Activated T-helper 17 cell treated with anti-CD3 and anti-CD28 coated beads, Interleukin-2, amount 50 U/mL, for 72 hours (primary cell): Measurements from ENCODE around the gene WNT2. TPM values are rescaled to one million over a fixed set of nuclear protein-coding genes. Genes with fewer than 3 reads are reported as not detected.
"Not testable (repeated sequence)": the region's sequence is repeated elsewhere in the genome, so short reads cannot be mapped to it uniquely, and the experiment has no call there.

Source experiments
- ATAC-seq: fragments of 150-1000 bp; cut with Tn5 transposase; replicated peaks from 2 replicates; pipeline ENCODE4 v1.10.0; 2021; ENCODE audit warnings: mild to moderate bottlenecking, moderate library complexity
- H3K27ac Mint-ChIP-seq: one replicate; pipeline ENCODE4 v1.8.0; 2022; ENCODE audit warnings: mixed read lengths
- H3K27me3 Mint-ChIP-seq: one replicate; pipeline ENCODE4 v1.8.0; 2022; ENCODE audit warnings: mixed read lengths
- H3K36me3 Mint-ChIP-seq: one replicate; pipeline ENCODE4 v1.8.0; 2022; ENCODE audit warnings: low read depth, mild to moderate bottlenecking, mixed read lengths
- H3K4me1 Mint-ChIP-seq: one replicate; pipeline ENCODE4 v1.8.0; 2022; ENCODE audit warnings: mixed read lengths
- H3K4me3 Mint-ChIP-seq: one replicate; pipeline ENCODE4 v1.8.0; 2022; ENCODE audit warnings: mild to moderate bottlenecking, mixed read lengths
- H3K9me3 Mint-ChIP-seq: one replicate; pipeline ENCODE4 v1.8.0; 2022; ENCODE audit warnings: mixed read lengths
- total RNA-seq, 2 donors: library from RNA; stranded (reverse); gene quantifications; one replicate each; pipeline ENCODE4 v1.2.3, GENCODE V29; 2022

The WNT2 gene
- total RNA-seq, 2 donors from 2014 or later = not detected

GRCh38 chr7:117323851-117324711 lies 1.2 kb upstream of the WNT2 start:
- Mint-ChIP-seq H3K27me3 (peaks cover 56% of the 10 kb centered on the region), H3K4me1 (no peaks in the 10 kb centered on the region), H3K9me3 (no peaks in the 10 kb centered on the region), H3K27ac (no peak overlapping the region), H3K4me3 (no peak overlapping the region), H3K36me3 (no peaks in the 10 kb centered on the region)
- no peak for ATAC-seq

- H3K9me3 Mint-ChIP-seq = no peaks in the 10 kb centered on the region
- no peak overlapping the region for H3K27ac Mint-ChIP-seq
- no peak for ATAC-seq
- H3K4me3 Mint-ChIP-seq = no peak overlapping the region
- H3K4me1 Mint-ChIP-seq = no peaks in the 10 kb centered on the region
- peaks cover 52% of the 10 kb centered on the region for H3K27me3 Mint-ChIP-seq
- H3K36me3 Mint-ChIP-seq = no peaks in the 10 kb centered on the region
Observed at GRCh38 chr7:117323305-117323850, 520 bp upstream of the WNT2 start.

GRCh38 chr7:117320523-117320922 lies 2.3 kb downstream of the WNT2 start:
- H3K9me3 Mint-ChIP-seq = no peaks in the 10 kb centered on the region
- H3K4me1 Mint-ChIP-seq = no peaks in the 10 kb centered on the region
- H3K27me3 Mint-ChIP-seq = peaks cover 46% of the 10 kb centered on the region
- no peak overlapping the region for H3K27ac Mint-ChIP-seq
- ATAC-seq = no peak
- no peak overlapping the region for H3K4me3 Mint-ChIP-seq
- H3K36me3 Mint-ChIP-seq = no peaks in the 10 kb centered on the region

GRCh38 chr7:117319181-117319580 lies 3.7 kb downstream of the WNT2 start:
- ATAC-seq = no peak
- no peak overlapping the region for H3K27ac Mint-ChIP-seq

GRCh38 chr7:117313582-117313981 lies 9.3 kb downstream of the WNT2 start:
- H3K27me3 Mint-ChIP-seq = peaks cover 11% of the 10 kb centered on the region
- H3K9me3 Mint-ChIP-seq = no peaks in the 10 kb centered on the region
- H3K4me3 Mint-ChIP-seq = no peak overlapping the region
- ATAC-seq = no peak
- no peaks in the 10 kb centered on the region for H3K36me3 Mint-ChIP-seq
- H3K27ac Mint-ChIP-seq = no peak overlapping the region
- no peaks in the 10 kb centered on the region for H3K4me1 Mint-ChIP-seq

More at GRCh38 chr7:117319181-117319580, 3.7 kb downstream of the WNT2 start:
- Mint-ChIP-seq H3K27me3 (peaks cover 37% of the 10 kb centered on the region), H3K4me3 (no peak overlapping the region), H3K4me1 (no peaks in the 10 kb centered on the region), H3K36me3 (no peaks in the 10 kb centered on the region), H3K9me3 (no peaks in the 10 kb centered on the region)

GRCh38 chr7:117312593-117313580 lies 10.0 kb downstream of the WNT2 start:
- H3K4me1 Mint-ChIP-seq = no peaks in the 10 kb centered on the region
- no peak overlapping the region for H3K27ac Mint-ChIP-seq
- no peaks in the 10 kb centered on the region for H3K9me3 Mint-ChIP-seq
- peaks cover 11% of the 10 kb centered on the region for H3K27me3 Mint-ChIP-seq
- no peak overlapping the region for H3K4me3 Mint-ChIP-seq
- no peaks in the 10 kb centered on the region for H3K36me3 Mint-ChIP-seq
- no peak for ATAC-seq

GRCh38 chr7:117308891-117309290 lies 14.0 kb downstream of the WNT2 start:
- H3K9me3 Mint-ChIP-seq = no peaks in the 10 kb centered on the region
- ATAC-seq = no peak
- H3K36me3 Mint-ChIP-seq = no peaks in the 10 kb centered on the region
- H3K27me3 Mint-ChIP-seq = peaks cover 12% of the 10 kb centered on the region
- H3K27ac Mint-ChIP-seq = no peak overlapping the region
- H3K4me3 Mint-ChIP-seq = no peak overlapping the region
- no peaks in the 10 kb centered on the region for H3K4me1 Mint-ChIP-seq

- Mint-ChIP-seq H3K36me3 (no peaks in the 10 kb centered on the region), H3K27ac (no peak overlapping the region), H3K4me1 (no peaks in the 10 kb centered on the region), H3K4me3 (no peak overlapping the region), H3K9me3 (no peaks in the 10 kb centered on the region), H3K27me3 (peaks cover 6% of the 10 kb centered on the region)
- ATAC-seq = no peak
Observed at GRCh38 chr7:117302396-117302795, 20.5 kb downstream of the WNT2 start.

GRCh38 chr7:117300506-117300905 lies 22.4 kb downstream of the WNT2 start:
- not testable (repeated sequence) for H3K9me3 Mint-ChIP-seq, H3K36me3 Mint-ChIP-seq, H3K4me1 Mint-ChIP-seq, H3K4me3 Mint-ChIP-seq, H3K27ac Mint-ChIP-seq, H3K27me3 Mint-ChIP-seq, ATAC-seq

GRCh38 chr7:117297606-117298005 lies 25.3 kb downstream of the WNT2 start:
- Mint-ChIP-seq H3K27ac (no peak overlapping the region), H3K27me3 (peaks cover 3% of the 10 kb centered on the region), H3K36me3 (no peaks in the 10 kb centered on the region), H3K4me1 (no peaks in the 10 kb centered on the region), H3K9me3 (no peaks in the 10 kb centered on the region), H3K4me3 (no peak overlapping the region)
- ATAC-seq = no peak

GRCh38 chr7:117296066-117296465 lies 26.8 kb downstream of the WNT2 start:
- H3K4me1 Mint-ChIP-seq = no peaks in the 10 kb centered on the region
- no peak overlapping the region for H3K4me3 Mint-ChIP-seq
- no peaks in the 10 kb centered on the region for H3K9me3 Mint-ChIP-seq
- no peak for ATAC-seq
- no peaks in the 10 kb centered on the region for H3K36me3 Mint-ChIP-seq
- peaks cover 3% of the 10 kb centered on the region for H3K27me3 Mint-ChIP-seq
- H3K27ac Mint-ChIP-seq = no peak overlapping the region

- Mint-ChIP-seq H3K4me3 (no peak overlapping the region), H3K27me3 (peaks cover 7% of the 10 kb centered on the region), H3K36me3 (no peaks in the 10 kb centered on the region), H3K27ac (no peak overlapping the region), H3K4me1 (no peaks in the 10 kb centered on the region), H3K9me3 (no peaks in the 10 kb centered on the region)
- no peak for ATAC-seq
Observed at GRCh38 chr7:117285826-117286225, 37.0 kb downstream of the WNT2 start.

GRCh38 chr7:117284692-117285091 lies 38.2 kb downstream of the WNT2 start:
- no peak overlapping the region for H3K4me3 Mint-ChIP-seq
- H3K27ac Mint-ChIP-seq = no peak overlapping the region
- no peaks in the 10 kb centered on the region for H3K9me3 Mint-ChIP-seq
- H3K27me3 Mint-ChIP-seq = peaks cover 3% of the 10 kb centered on the region
- no peak for ATAC-seq
- no peaks in the 10 kb centered on the region for H3K36me3 Mint-ChIP-seq
- H3K4me1 Mint-ChIP-seq = no peaks in the 10 kb centered on the region

GRCh38 chr7:117283779-117284178 lies 39.1 kb downstream of the WNT2 start:
- no peak for ATAC-seq
- no peak overlapping the region for H3K27ac Mint-ChIP-seq
- no peaks in the 10 kb centered on the region for H3K27me3 Mint-ChIP-seq
- H3K4me1 Mint-ChIP-seq = no peaks in the 10 kb centered on the region
- H3K36me3 Mint-ChIP-seq = no peaks in the 10 kb centered on the region
- H3K9me3 Mint-ChIP-seq = no peaks in the 10 kb centered on the region
- H3K4me3 Mint-ChIP-seq = no peak overlapping the region
